ENCODE data around the gene WDCP. TPM values are rescaled to one million over a fixed set of nuclear protein-coding genes. Genes with fewer than 3 reads are reported as not detected.

The WDCP gene
- total RNA-seq, 1 donor from 2014 or later, result 43.9 TPM

- Mint-ChIP-seq H3K4me3 (no peak overlapping the region), H3K27ac (ENCODE audit: unreplicated experiment) (no peak overlapping the region), H3K27me3 (ENCODE audit: low read depth) (no peaks in the 10 kb centered on the region), H3K4me1 (peaks cover 3% of the 10 kb centered on the region), H3K9me3 (no peaks in the 10 kb centered on the region), H3K36me3 (ENCODE audit: low read depth) (peaks cover 8% of the 10 kb centered on the region)
- DNase-seq (ENCODE audit: low read depth, low spot score), result no peak
- TF ChIP-seq CTCF (conservative IDR thresholded peaks at IDR 0.05), result no peak
Measured at GRCh38 chr2:24038786-24039499, 8.2 kb downstream of the WDCP start.

GRCh38 chr2:24026233-24026632, 21.0 kb downstream of the WDCP start:
- Mint-ChIP-seq H3K4me1 (peaks cover 15% of the 10 kb centered on the region), H3K27me3 (ENCODE audit: low read depth) (no peaks in the 10 kb centered on the region), H3K9me3 (no peaks in the 10 kb centered on the region), H3K36me3 (ENCODE audit: low read depth) (peaks cover 12% of the 10 kb centered on the region), H3K4me3 (peak overlapping the region; percentile 41), H3K27ac (ENCODE audit: unreplicated experiment) (peak overlapping the region; percentile 84)
- no peak for DNase-seq (ENCODE audit: low read depth, low spot score)
- no peak for TF ChIP-seq CTCF (conservative IDR thresholded peaks at IDR 0.05)

- Mint-ChIP-seq H3K4me1 (peaks cover 15% of the 10 kb centered on the region), H3K27ac (ENCODE audit: unreplicated experiment) (peak overlapping the region; percentile 84), H3K36me3 (ENCODE audit: low read depth) (peaks cover 10% of the 10 kb centered on the region), H3K9me3 (no peaks in the 10 kb centered on the region), H3K4me3 (no peak overlapping the region), H3K27me3 (ENCODE audit: low read depth) (no peaks in the 10 kb centered on the region)
- TF ChIP-seq CTCF (conservative IDR thresholded peaks at IDR 0.05), result no peak
- no peak for DNase-seq (ENCODE audit: low read depth, low spot score)
Measured at GRCh38 chr2:24024996-24025663, 22.1 kb downstream of the WDCP start.

GRCh38 chr2:24024018-24024417, 23.2 kb downstream of the WDCP start:
- H3K27me3 Mint-ChIP-seq (ENCODE audit: low read depth), result no peaks in the 10 kb centered on the region
- DNase-seq (ENCODE audit: low read depth, low spot score), result no peak
- peaks cover 8% of the 10 kb centered on the region for H3K36me3 Mint-ChIP-seq (ENCODE audit: low read depth)
- no peak overlapping the region for H3K27ac Mint-ChIP-seq (ENCODE audit: unreplicated experiment)
- H3K4me3 Mint-ChIP-seq, result no peak overlapping the region
- no peaks in the 10 kb centered on the region for H3K9me3 Mint-ChIP-seq
- H3K4me1 Mint-ChIP-seq, result peaks cover 15% of the 10 kb centered on the region
- no peak for TF ChIP-seq CTCF (conservative IDR thresholded peaks at IDR 0.05)

- Mint-ChIP-seq H3K36me3 (ENCODE audit: low read depth) (peaks cover 7% of the 10 kb centered on the region), H3K4me3 (no peak overlapping the region), H3K27me3 (ENCODE audit: low read depth) (no peaks in the 10 kb centered on the region), H3K4me1 (peaks cover 15% of the 10 kb centered on the region), H3K27ac (ENCODE audit: unreplicated experiment) (no peak overlapping the region), H3K9me3 (no peaks in the 10 kb centered on the region)
- TF ChIP-seq CTCF (conservative IDR thresholded peaks at IDR 0.05), result no peak
- DNase-seq (ENCODE audit: low read depth, low spot score), result no peak
Measured at GRCh38 chr2:24022975-24023575, 24.1 kb downstream of the WDCP start.
